GM12878 (cell line): ENCODE results near the gene KDM6A. TPM values are rescaled to one million over a fixed set of nuclear protein-coding genes. Genes with fewer than 3 reads are reported as not detected.
A peak's percentile ranks its signal among the peaks of the same experiment; 100 is the strongest.

ENCODE experiments used
- ATAC-seq: fragments of 200-7000 bp; cut with Tn5 transposase; 3 replicates; pipeline ENCODE4 v1.9.1; 2020; ENCODE audit warnings: mild to moderate bottlenecking, moderate library complexity
- BruUV-seq: library from RNA; stranded (reverse); fragments of 400-500 nt; replicated peaks from 2 replicates; lab custom pipeline; 2021; lab: Mats Ljungman, UMichigan
- CTCF ChIA-PET: fragments of 300-600 bp; sonication (Branson Sonifier 250); formaldehyde crosslinking; extraction: SDS; loops from one replicate; lab custom pipeline; 2021; ENCODE audit warnings: inconsistent platforms; lab: Yijun Ruan, JAX
- POLR2A ChIA-PET: fragments of 350-600 bp; formaldehyde crosslinking; extraction: SDS; loops from one replicate; lab custom pipeline; 2021; ENCODE audit warnings: inconsistent platforms; lab: Charles Lee
- RAD21 ChIA-PET: fragments of 300-600 bp; sonication (Branson Sonifier 250); formaldehyde crosslinking; loops from one replicate; lab custom pipeline; 2023; ENCODE audit warnings: antibody characterized with exemption; ENCODE audit not compliant: unreplicated experiment; lab: Charles Lee
- SMC1A ChIA-PET: fragments of 300-600 bp; sonication (Branson Sonifier 250); formaldehyde crosslinking; loops from one replicate; lab custom pipeline; 2023; ENCODE audit not compliant: unreplicated experiment, uncharacterized antibody; lab: Charles Lee
- DNase-seq: peaks from one replicate; pipeline ENCODE4 v3.0.0-alpha.2; 2011; ENCODE audit warnings: low read depth, low spot score
- FAIRE-seq: peaks from 3 replicates; lab custom pipeline; 2011; peaks lifted over from hg19 to GRCh38; lab: Jason Lieb, UNC
- H2AFZ ChIP-seq: 2 replicates; pipeline ENCODE4 v1.6.0; 2011; ENCODE audit warnings: low read depth, low read length, control low read depth; ENCODE audit not compliant: control insufficient read depth
- H3K27ac ChIP-seq: 2 replicates; pipeline ENCODE4 v1.5.1; 2011; ENCODE audit warnings: control low read depth; ENCODE audit not compliant: control insufficient read depth, insufficient read depth
- H3K27me3 ChIP-seq, 2 experiments: replicated peaks in 1 of 2; 2 replicates each; pipeline versions ENCODE4 v1.6.0 to v1.6.1; 2011; ENCODE audit warnings: low read length in 1 of 2; ENCODE audit not compliant: control insufficient read depth in 2 of 2, insufficient read depth in 2 of 2
- H3K36me3 ChIP-seq, 2 experiments: 2 replicates each; pipeline ENCODE4 v1.5.1; 2011; ENCODE audit warnings: low read length in 1 of 2; ENCODE audit not compliant: control insufficient read depth in 2 of 2, insufficient read depth in 2 of 2
- H3K4me1 ChIP-seq: 2 replicates; pipeline ENCODE4 v1.6.1; 2011; ENCODE audit warnings: mild to moderate bottlenecking, low read length, moderate library complexity, mixed read lengths; ENCODE audit not compliant: control insufficient read depth, insufficient read depth
- H3K4me2 ChIP-seq: 2 replicates; pipeline ENCODE4 v1.6.0; 2011; ENCODE audit warnings: control low read depth; ENCODE audit not compliant: control insufficient read depth, insufficient read depth
- H3K4me3 ChIP-seq: fragments of 200-600 bp; sonication (generic); 2 replicates; pipeline ENCODE4 v1.5.1; 2016
- H3K79me2 ChIP-seq: 2 replicates; pipeline ENCODE4 v1.6.0; 2011; ENCODE audit warnings: low read length; ENCODE audit not compliant: control insufficient read depth, insufficient read depth
- H3K9ac ChIP-seq: 2 replicates; pipeline ENCODE4 v1.8.0; 2011; ENCODE audit warnings: low read length, control low read depth, mixed read lengths; ENCODE audit not compliant: control insufficient read depth, insufficient read depth
- H3K9me3 ChIP-seq: replicated peaks from 3 replicates; pipeline ENCODE4 v1.5.1; 2011; ENCODE audit warnings: mild to moderate bottlenecking, low read length; ENCODE audit not compliant: control insufficient read depth, insufficient read depth
- H4K20me1 ChIP-seq: 2 replicates; pipeline ENCODE4 v1.6.0; 2011; ENCODE audit not compliant: control insufficient read depth, insufficient read depth
- BACH1 ChIP-seq: fragments of 450-650 bp; IDR thresholded peaks from 2 replicates; pipeline ENCODE4 v1.6.1; 2017; ENCODE audit warnings: mild to moderate bottlenecking, borderline replicate concordance
- CREB1 ChIP-seq: IDR thresholded peaks from 2 replicates; pipeline ENCODE4 v1.6.1; 2012; ENCODE audit warnings: low read depth, mild to moderate bottlenecking, inconsistent platforms
- KDM1A ChIP-seq: fragments of 200-600 bp; sonication (generic); IDR thresholded peaks from 2 replicates; pipeline ENCODE4 v1.6.1; 2016; ENCODE audit warnings: borderline replicate concordance
- POLR2AphosphoS2 ChIP-seq: IDR thresholded peaks from 2 replicates; pipeline ENCODE4 v1.6.1; 2011; ENCODE audit warnings: low read depth, mild to moderate bottlenecking, low read length, improper control_type of control experiment, moderate library complexity
- RAD21 ChIP-seq: IDR thresholded peaks from 2 replicates; pipeline ENCODE4 v1.6.1; 2011; ENCODE audit warnings: mild to moderate bottlenecking, low read depth, low read length, moderate library complexity; ENCODE audit not compliant: insufficient read depth
- RELA ChIP-seq: fragments of 450-650 bp; IDR thresholded peaks from 2 replicates; pipeline ENCODE4 v1.8.0; 2014; ENCODE audit warnings: borderline replicate concordance; ENCODE audit not compliant: partially characterized antibody
- RFX5 ChIP-seq: IDR thresholded peaks from 2 replicates; pipeline ENCODE4 v1.6.1; 2011; ENCODE audit warnings: low read depth, low read length, improper control_type of control experiment
- SMAD5 ChIP-seq: IDR thresholded peaks from 2 replicates; pipeline ENCODE4 v1.6.1; 2016; ENCODE audit warnings: antibody characterized with exemption, low read depth
- YY1 ChIP-seq: IDR thresholded peaks from 2 replicates; pipeline ENCODE4 v1.6.1; 2011; ENCODE audit warnings: low read depth, mild to moderate bottlenecking, low read length
- WGBS: methylation state at CpG from one replicate; pipeline ENCODE4 v1.1.6; 2016; ENCODE audit warnings: low lambda C conversion rate; ENCODE audit not compliant: insufficient replicate concordance, insufficient coverage; ENCODE audit errors: missing lambda C conversion rate; 5-methylcytosine and 5-hydroxymethylcytosine counted together
- in situ Hi-C: fragments of 300-500 bp; cut with MboI; formaldehyde crosslinking; loops from 9 replicates; pipeline ENCODE4 v1.14.3; 2018; ENCODE audit warnings: mixed read lengths
- intact Hi-C: fragments of 100-400 bp; cut with micrococcal nuclease; formaldehyde crosslinking; loops from one replicate; pipeline ENCODE4 v1.14.2; 2022; ENCODE audit not compliant: unreplicated experiment
- polyA plus RNA-seq, 11 experiments: library from polyadenylated mRNA; depleted of rRNA in 4 of 11; unstranded in 6 of 11; stranded (reverse) in 5 of 11; fragments of >200 nt; fragmentation: Nextera tagmentation in 4 of 11; fragmentation: Illumina TruSeq in 1 of 11; extraction: Ambion mirVana in 4 of 11; extraction: Trizol in 1 of 11; gene quantifications; 1 replicate in 1 of 11; 2 replicates in 10 of 11; pipeline versions ENCODE4 v1.2.1 to v1.2.3, GENCODE V29; 2011 to 2016; ENCODE audit warnings: inconsistent platforms in 2 of 11, missing spikeins in 2 of 11, low read depth in 1 of 11
- total RNA-seq, 4 experiments: library from RNA; depleted of rRNA in 3 of 4; stranded (reverse); fragments of >200 nt in 3 of 4; fragmentation: Illumina TruSeq in 1 of 4; extraction: Trizol in 1 of 4; gene quantifications; 2 replicates each; pipeline versions ENCODE4 v1.2.1 to v1.2.3, GENCODE V29; 2013 to 2021
- TF ChIP-seq, protein P1 (sequence below): fragments of 450-650 bp; IDR thresholded peaks from 2 replicates; pipeline ENCODE4 v1.6.1; 2017; ENCODE audit warnings: mild to moderate bottlenecking, moderate library complexity
- TF ChIP-seq, protein P2 (sequence below): fragments of 150-350 bp; IDR thresholded peaks from 2 replicates; pipeline ENCODE4 v1.6.1; 2016; ENCODE audit warnings: low read depth, low read length
- TF ChIP-seq, protein P3 (sequence below): fragments of 450-650 bp; IDR thresholded peaks from 2 replicates; pipeline ENCODE4 v1.6.1; 2016; ENCODE audit warnings: mild to moderate bottlenecking

Gene KDM6A
- total and polyA plus RNA-seq, 10 of the 15 experiments (the other 5 are each of a cell fraction or from before 2014, with no cell fraction given) = 7.9 to 29.0 (median 20.4) TPM

DNA sequence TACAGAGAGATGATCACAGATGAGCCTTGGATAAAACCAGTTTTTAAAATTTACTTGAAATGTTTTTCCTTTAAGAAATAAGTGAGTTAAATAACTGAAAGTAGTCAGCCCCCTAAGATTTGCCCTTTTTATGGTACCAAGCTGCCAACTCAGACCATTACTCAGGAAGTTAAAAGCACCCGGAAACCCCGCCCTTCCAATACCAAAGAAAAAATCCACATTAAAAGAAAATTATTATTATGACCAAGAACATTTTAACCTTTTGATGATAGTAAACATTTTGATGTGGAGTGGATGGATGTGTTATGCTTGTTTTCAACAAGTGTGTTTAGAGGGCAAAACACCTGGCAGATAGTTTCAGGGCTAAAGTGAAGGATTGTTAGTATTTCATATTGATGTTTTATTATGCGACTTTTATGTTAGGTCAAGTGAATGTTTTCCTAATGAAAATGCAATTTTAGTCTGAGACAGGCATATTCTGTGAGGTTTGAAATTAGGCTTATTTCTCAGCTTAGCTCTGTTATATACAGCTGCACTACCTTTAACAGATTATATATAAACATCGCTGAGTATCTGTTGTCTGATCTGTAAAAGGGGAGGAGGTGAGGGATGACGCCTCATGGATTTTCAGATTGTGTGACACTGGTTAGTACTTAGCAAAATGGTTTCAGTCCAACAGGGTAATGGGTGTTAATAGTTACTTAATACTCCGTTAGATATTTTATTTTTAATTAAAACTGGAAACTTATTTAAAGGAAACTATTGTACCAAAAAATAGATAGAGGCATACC lies 89.0 kb downstream of the KDM6A start:
- TSS peak; percentile 17 for BruUV-seq
- CTCF ChIA-PET = interaction anchor here (0.6 kb wide), 1 partner anchor 65 kb away, joined by 3 read pairs; no protein-coding TSS in a partner anchor
- TF ChIP-seq, protein P1, sequence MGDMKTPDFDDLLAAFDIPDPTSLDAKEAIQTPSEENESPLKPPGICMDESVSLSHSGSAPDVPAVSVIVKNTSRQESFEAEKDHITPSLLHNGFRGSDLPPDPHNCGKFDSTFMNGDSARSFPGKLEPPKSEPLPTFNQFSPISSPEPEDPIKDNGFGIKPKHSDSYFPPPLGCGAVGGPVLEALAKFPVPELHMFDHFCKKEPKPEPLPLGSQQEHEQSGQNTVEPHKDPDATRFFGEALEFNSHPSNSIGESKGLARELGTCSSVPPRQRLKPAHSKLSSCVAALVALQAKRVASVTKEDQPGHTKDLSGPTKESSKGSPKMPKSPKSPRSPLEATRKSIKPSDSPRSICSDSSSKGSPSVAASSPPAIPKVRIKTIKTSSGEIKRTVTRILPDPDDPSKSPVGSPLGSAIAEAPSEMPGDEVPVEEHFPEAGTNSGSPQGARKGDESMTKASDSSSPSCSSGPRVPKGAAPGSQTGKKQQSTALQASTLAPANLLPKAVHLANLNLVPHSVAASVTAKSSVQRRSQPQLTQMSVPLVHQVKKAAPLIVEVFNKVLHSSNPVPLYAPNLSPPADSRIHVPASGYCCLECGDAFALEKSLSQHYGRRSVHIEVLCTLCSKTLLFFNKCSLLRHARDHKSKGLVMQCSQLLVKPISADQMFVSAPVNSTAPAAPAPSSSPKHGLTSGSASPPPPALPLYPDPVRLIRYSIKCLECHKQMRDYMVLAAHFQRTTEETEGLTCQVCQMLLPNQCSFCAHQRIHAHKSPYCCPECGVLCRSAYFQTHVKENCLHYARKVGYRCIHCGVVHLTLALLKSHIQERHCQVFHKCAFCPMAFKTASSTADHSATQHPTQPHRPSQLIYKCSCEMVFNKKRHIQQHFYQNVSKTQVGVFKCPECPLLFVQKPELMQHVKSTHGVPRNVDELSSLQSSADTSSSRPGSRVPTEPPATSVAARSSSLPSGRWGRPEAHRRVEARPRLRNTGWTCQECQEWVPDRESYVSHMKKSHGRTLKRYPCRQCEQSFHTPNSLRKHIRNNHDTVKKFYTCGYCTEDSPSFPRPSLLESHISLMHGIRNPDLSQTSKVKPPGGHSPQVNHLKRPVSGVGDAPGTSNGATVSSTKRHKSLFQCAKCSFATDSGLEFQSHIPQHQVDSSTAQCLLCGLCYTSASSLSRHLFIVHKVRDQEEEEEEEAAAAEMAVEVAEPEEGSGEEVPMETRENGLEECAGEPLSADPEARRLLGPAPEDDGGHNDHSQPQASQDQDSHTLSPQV = no peak
- no peak for TF ChIP-seq BACH1
- TF ChIP-seq YY1 = no peak
- TF ChIP-seq, protein P2, sequence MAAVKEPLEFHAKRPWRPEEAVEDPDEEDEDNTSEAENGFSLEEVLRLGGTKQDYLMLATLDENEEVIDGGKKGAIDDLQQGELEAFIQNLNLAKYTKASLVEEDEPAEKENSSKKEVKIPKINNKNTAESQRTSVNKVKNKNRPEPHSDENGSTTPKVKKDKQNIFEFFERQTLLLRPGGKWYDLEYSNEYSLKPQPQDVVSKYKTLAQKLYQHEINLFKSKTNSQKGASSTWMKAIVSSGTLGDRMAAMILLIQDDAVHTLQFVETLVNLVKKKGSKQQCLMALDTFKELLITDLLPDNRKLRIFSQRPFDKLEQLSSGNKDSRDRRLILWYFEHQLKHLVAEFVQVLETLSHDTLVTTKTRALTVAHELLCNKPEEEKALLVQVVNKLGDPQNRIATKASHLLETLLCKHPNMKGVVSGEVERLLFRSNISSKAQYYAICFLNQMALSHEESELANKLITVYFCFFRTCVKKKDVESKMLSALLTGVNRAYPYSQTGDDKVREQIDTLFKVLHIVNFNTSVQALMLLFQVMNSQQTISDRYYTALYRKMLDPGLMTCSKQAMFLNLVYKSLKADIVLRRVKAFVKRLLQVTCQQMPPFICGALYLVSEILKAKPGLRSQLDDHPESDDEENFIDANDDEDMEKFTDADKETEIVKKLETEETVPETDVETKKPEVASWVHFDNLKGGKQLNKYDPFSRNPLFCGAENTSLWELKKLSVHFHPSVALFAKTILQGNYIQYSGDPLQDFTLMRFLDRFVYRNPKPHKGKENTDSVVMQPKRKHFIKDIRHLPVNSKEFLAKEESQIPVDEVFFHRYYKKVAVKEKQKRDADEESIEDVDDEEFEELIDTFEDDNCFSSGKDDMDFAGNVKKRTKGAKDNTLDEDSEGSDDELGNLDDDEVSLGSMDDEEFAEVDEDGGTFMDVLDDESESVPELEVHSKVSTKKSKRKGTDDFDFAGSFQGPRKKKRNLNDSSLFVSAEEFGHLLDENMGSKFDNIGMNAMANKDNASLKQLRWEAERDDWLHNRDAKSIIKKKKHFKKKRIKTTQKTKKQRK = no peak
- no peak for TF ChIP-seq POLR2AphosphoS2
- TF ChIP-seq RAD21 = no peak
- TF ChIP-seq RFX5 = no peak
- no peak for TF ChIP-seq KDM1A
- TF ChIP-seq, protein P3, sequence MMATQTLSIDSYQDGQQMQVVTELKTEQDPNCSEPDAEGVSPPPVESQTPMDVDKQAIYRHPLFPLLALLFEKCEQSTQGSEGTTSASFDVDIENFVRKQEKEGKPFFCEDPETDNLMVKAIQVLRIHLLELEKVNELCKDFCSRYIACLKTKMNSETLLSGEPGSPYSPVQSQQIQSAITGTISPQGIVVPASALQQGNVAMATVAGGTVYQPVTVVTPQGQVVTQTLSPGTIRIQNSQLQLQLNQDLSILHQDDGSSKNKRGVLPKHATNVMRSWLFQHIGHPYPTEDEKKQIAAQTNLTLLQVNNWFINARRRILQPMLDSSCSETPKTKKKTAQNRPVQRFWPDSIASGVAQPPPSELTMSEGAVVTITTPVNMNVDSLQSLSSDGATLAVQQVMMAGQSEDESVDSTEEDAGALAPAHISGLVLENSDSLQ = no peak
- TF ChIP-seq CREB1 = no peak
- TF ChIP-seq SMAD5 = no peak
- TF ChIP-seq RELA = no peak

More for the DNA sequence above, 89.0 kb downstream of the KDM6A start:
- no peak for FAIRE-seq
- POLR2A ChIA-PET = no interaction called here
- Histone ChIP-seq H3K4me1 (no peaks in the 10 kb centered on the region), H3K9me3 (no peaks in the 10 kb centered on the region; the same call in 2 of the 3 replicates), H3K79me2 (peaks cover 32% of the 10 kb centered on the region), H3K4me3 (no peak overlapping the region), H4K20me1 (no peaks in the 10 kb centered on the region), H3K27me3 (no peaks in the 10 kb centered on the region), H3K4me2 (no peak overlapping the region), H2AFZ (no peak overlapping the region), H3K9ac (no peak overlapping the region), H3K27ac (no peak overlapping the region), H3K36me3 (no peaks in the 10 kb centered on the region; a peak in 3 of 4 replicates)
- ATAC-seq = no peak
- no peak for DNase-seq
- RAD21 ChIA-PET = no interaction called here
- in situ Hi-C loops (no loop called here), intact Hi-C loops (no loop called here)
- WGBS = 95% methylated on average over 6 of the region's 6 CpGs
- SMC1A ChIA-PET = interaction anchor here (0.7 kb wide), 1 partner anchor 88 kb away, joined by 3 read pairs; no protein-coding TSS in a partner anchor
